GM21576 (cell line): ENCODE measurements around the gene MT1E.
"Not testable (repeated sequence)": the region's sequence is repeated elsewhere in the genome, so short reads cannot be mapped to it uniquely, and the experiment has no call there.

Source experiments
- ATAC-seq: cut with Tn5 transposase; IDR thresholded peaks from one replicate; pipeline ENCODE4 v1.9.1; 2021; ENCODE audit warnings: mild to moderate bottlenecking, moderate library complexity; ENCODE audit not compliant: unreplicated experiment

Gene MT1E

GRCh38 chr16:56625140-56625942 lies at the start of gene MT1E:
TSS of gene MT1E (plus strand) at chr16:56625781. CDS start at chr16:56625852, 71 bp downstream.
- no peak for ATAC-seq

- ATAC-seq = peak; percentile 91
These were observed 48.8 kb upstream of the MT1E start for GRCh38 chr16:56576585-56577299.

GRCh38 chr16:56577300-56577625 lies 48.3 kb upstream of the MT1E start:
- ATAC-seq = no peak

- ATAC-seq = no peak
These were observed 45.1 kb upstream of the MT1E start for GRCh38 chr16:56580391-56581048.

GRCh38 chr16:56582911-56583310 lies 42.7 kb upstream of the MT1E start:
- ATAC-seq = not testable (repeated sequence)

GRCh38 chr16:56583351-56584168 lies 42.0 kb upstream of the MT1E start:
- ATAC-seq = no peak

- no peak for ATAC-seq
These were observed 41.3 kb upstream of the MT1E start for GRCh38 chr16:56584276-56584675.

GRCh38 chr16:56588781-56589140 lies 36.8 kb upstream of the MT1E start:
- no peak for ATAC-seq

- ATAC-seq = no peak
These were observed 36.2 kb upstream of the MT1E start, which contains the start of gene MT3 for GRCh38 chr16:56589141-56590039. TSS of gene MT3 (plus strand) at chr16:56589528. CDS start at chr16:56589591, 63 bp downstream.

- no peak for ATAC-seq
These were observed 34.1 kb upstream of the MT1E start for GRCh38 chr16:56591377-56592060.

GRCh38 chr16:56593573-56594291 lies 31.8 kb upstream of the MT1E start:
- ATAC-seq = no peak

GRCh38 chr16:56594292-56594619 lies 31.3 kb upstream of the MT1E start:
- no peak for ATAC-seq

- no peak for ATAC-seq
These were observed 25.1 kb upstream of the MT1E start for GRCh38 chr16:56600398-56600999.

GRCh38 chr16:56601325-56601724 lies 24.3 kb upstream of the MT1E start:
- no peak for ATAC-seq

- no peak for ATAC-seq
These were observed 22.0 kb upstream of the MT1E start for GRCh38 chr16:56603589-56603988.

GRCh38 chr16:56604966-56605365 lies 20.6 kb upstream of the MT1E start:
- no peak for ATAC-seq

GRCh38 chr16:56605475-56605874 lies 20.1 kb upstream of the MT1E start:
- no peak for ATAC-seq

GRCh38 chr16:56606071-56606475 lies 19.5 kb upstream of the MT1E start:
- ATAC-seq = no peak
